ENCODE results near the gene CCDC181.
"Not testable (repeated sequence)": the region's sequence is repeated elsewhere in the genome, so short reads cannot be mapped to it uniquely, and the experiment has no call there.

DNA sequence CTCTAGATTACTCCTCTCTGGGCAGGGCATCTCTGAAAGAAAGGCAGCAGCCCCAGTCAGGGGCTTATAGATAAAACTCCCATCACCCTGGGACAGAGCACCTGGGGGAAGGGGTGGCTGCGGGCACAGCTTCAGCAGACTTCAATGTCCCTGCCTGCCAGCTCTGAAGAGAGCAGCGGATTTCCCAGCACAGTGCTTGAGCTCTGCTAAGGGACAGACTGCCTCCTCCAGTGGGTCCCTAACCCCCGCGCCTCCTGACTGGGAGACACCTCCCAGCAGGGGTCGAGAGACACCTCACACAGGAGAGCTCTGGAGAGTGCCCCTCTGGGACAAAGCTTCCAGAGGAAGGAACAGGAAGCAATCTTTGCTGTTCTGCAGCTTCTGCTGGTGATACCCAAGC is 18.9 kb downstream of the CCDC181 start:
- not testable (repeated sequence) for TF ChIP-seq ZNF274 (IDR thresholded peaks at IDR 0.05; ENCODE audit: low read depth, low read length); YY1 (IDR thresholded peaks at IDR 0.05; ENCODE audit: insufficient read depth, insufficient read length)

Data from NT2/D1 (cell line).